LNCaP clone FGC (cell line): ENCODE results near the gene BAZ1A.

Source experiments
- DNase-seq: peaks from one replicate; pipeline ENCODE4 v3.0.0-alpha.2; 2011; ENCODE audit warnings: low read depth
- H3K4me3 ChIP-seq: 2 replicates; pipeline ENCODE4 v1.5.1; 2011; ENCODE audit warnings: mild to moderate bottlenecking, low read depth, low read length, control low read depth
- TF ChIP-seq, protein P1 (sequence below): IDR thresholded peaks from 2 replicates; pipeline ENCODE4 v1.5.1; 2012; ENCODE audit warnings: mild to moderate bottlenecking; ENCODE audit not compliant: control insufficient read depth, insufficient read depth; ENCODE audit errors: extremely low read depth

The BAZ1A gene

DNA sequence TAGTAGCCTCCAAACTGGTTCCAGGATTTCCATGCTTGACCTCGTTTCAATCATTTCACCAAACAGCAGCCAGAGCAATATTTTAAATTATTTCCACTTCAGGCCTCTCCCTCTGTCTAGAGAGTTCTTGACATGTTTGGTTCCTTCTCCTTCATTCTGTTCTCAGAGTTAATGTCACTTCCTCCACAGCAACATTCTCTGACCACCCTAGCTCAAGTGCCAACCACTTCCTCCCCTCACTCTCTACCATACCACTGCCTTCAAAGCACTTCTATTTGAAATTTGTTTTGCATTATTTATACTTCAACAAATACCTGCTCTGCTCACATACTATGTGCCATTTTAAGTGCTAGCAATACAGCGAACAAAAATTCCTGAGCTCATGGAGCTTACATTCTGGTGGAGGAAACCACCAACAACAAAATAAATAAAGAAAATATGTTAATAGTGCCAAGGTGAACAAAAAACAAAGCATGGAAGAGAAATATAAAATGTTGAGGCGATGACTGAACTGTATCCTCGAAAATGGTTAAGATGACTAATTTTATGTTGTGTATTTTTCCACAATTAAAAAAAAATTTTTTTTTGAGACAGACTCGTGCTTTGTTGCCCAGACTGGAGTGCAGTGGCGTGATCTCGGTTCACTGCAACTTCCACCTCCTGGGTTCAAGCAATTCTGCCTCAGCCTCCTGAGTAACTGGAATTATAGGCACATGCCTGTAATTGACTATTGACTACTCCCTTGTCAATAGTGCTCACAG, 17.3 kb downstream of the BAZ1A start:
- TF ChIP-seq, protein P1, sequence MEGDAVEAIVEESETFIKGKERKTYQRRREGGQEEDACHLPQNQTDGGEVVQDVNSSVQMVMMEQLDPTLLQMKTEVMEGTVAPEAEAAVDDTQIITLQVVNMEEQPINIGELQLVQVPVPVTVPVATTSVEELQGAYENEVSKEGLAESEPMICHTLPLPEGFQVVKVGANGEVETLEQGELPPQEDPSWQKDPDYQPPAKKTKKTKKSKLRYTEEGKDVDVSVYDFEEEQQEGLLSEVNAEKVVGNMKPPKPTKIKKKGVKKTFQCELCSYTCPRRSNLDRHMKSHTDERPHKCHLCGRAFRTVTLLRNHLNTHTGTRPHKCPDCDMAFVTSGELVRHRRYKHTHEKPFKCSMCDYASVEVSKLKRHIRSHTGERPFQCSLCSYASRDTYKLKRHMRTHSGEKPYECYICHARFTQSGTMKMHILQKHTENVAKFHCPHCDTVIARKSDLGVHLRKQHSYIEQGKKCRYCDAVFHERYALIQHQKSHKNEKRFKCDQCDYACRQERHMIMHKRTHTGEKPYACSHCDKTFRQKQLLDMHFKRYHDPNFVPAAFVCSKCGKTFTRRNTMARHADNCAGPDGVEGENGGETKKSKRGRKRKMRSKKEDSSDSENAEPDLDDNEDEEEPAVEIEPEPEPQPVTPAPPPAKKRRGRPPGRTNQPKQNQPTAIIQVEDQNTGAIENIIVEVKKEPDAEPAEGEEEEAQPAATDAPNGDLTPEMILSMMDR: no peak
- H3K4me3 ChIP-seq: no peak overlapping the region
- DNase-seq: no peak

DNA sequence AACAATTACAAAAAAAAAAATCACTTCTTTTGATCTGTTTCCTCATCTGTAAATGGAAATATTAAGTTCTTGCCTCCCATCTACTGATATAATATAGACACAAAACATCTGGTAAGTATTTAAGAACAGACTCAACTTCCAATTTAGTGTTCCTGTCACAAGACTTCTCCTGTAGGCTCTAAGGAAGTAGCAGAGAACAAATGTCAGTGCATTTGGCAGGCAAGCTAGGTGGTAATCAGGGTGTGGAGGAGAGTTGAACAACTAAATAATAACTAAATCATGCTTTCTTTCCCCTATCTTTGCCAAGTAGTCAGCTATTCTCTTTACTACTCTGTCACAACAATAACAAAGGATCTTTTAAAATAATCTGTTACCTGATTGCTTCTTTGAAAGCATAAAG, 22.1 kb downstream of the BAZ1A start:
- no peak for DNase-seq
- no peak overlapping the region for H3K4me3 ChIP-seq
- TF ChIP-seq, protein P1: no peak

DNA sequence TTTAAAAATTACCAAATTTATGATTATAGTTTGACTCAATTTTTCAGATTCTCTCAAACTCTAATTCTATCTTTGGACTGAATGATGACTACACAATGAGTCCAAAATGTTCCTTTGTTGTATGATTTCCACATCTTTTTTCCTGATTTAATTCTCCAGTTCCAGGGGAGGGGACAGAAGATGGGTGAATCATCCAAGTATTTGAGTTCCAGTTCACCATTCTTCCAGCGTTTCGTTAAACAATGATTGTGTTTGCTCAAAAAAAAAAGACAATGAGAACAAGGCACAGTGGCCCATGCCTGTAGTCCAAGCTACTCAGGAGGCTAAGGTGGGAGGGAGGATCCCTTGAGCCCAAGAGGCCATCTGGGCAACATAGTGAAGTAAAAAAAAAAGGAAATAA, 23.8 kb downstream of the BAZ1A start:
- no peak overlapping the region for H3K4me3 ChIP-seq
- TF ChIP-seq, protein P1: no peak
- no peak for DNase-seq

DNA sequence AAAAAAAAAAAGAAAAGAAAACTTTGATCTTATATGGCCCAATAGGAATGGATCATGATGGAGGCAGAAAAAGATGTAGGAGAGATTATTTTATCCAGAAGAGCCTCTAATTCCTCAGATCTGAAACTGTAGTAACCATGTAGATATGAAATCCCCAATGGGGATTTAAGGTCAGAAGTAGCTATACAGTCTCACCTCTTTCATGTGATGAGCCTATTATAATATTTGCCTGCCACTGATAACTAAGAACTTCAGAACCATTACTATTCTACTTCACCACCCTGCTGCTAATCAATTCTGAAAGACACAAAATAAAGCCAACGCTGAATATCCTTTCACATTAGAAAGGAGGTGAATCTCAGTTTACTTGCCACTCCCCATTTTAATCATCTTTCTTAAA, 29.3 kb downstream of the BAZ1A start:
- H3K4me3 ChIP-seq: no peak overlapping the region
- no peak for DNase-seq
- TF ChIP-seq, protein P1: no peak

DNA sequence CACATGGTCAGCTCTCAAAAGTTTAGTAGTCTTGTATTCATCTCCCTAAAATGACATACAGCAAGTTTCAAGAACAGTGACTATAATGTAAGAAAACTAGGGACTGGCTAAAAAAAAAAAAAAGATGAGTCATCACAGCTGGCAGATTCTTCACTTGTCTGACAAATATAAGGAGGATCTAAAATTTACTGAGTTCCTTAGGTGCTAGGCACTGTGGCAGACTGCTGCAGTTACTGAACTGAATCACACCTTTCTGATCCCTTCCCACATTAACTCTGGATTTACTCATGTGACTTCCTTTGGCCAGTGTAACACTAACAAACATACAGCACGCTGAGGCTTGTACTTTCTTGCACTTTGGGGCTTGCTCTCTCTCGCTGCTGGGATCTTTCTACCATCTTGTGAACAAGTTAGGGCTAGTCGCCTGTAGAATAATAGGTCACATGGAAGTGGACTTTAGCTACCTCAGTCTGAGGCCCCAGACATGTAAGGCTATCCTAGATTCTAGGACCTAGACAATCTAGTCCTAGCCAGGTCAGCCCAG, 32.1 kb downstream of the BAZ1A start:
- peak; percentile 7 for DNase-seq
- no peak overlapping the region for H3K4me3 ChIP-seq
- TF ChIP-seq, protein P1: no peak

DNA sequence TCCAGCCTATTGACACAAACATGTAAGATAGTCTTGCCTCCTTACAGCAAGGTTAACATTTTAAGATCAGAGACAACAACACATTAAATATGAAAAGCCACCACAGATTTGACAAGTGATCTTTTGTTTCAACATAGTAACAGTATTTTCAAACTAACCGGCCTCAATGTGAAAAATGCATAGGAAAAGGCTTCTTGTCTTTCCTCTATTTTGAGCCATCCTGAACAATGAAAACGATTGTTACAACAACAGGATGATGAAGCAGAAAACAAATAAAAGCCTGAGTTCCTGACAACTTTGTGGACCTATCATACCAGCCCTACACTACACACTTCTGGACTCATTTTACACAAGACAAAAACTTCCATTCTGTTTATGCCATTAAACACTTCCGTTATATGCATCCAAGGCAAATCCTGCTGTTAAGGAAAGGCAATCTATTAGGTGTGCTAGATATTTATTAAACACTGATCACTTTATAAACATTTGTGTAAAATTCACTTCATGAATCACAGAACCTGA, 37.3 kb downstream of the BAZ1A start:
- no peak overlapping the region for H3K4me3 ChIP-seq
- TF ChIP-seq, protein P1: no peak
- no peak for DNase-seq
